Panc1 (cell line): ENCODE measurements around the gene GYG2. TPM values are rescaled to one million over a fixed set of nuclear protein-coding genes. Genes with fewer than 3 reads are reported as not detected.

Experiments
- ATAC-seq: fragments of 200-7000 bp; cut with Tn5 transposase; 2 replicates; pipeline ENCODE4 v1.9.1; 2020; ENCODE audit warnings: mild to moderate bottlenecking, moderate library complexity
- BruUV-seq: library from RNA; stranded (reverse); fragments of 400-500 nt; replicated peaks from 2 replicates; lab custom pipeline; 2021; lab: Mats Ljungman, UMichigan
- CTCF ChIA-PET: fragments of 300-600 bp; sonication (Branson Sonifier 250); formaldehyde crosslinking; loops from one replicate; lab custom pipeline; 2022; ENCODE audit warnings: antibody characterized with exemption; lab: Charles Lee
- POLR2A ChIA-PET: fragments of 300-600 bp; sonication (Branson Sonifier 250); formaldehyde crosslinking; loops from one replicate; lab custom pipeline; 2022; ENCODE audit warnings: antibody characterized with exemption; lab: Charles Lee
- DNase-seq: peaks from one replicate; pipeline ENCODE4 v3.0.0-alpha.2; 2010; ENCODE audit warnings: low read depth, low spot score
- H3K27ac ChIP-seq: 2 replicates; pipeline ENCODE4 v1.5.1; 2011; ENCODE audit warnings: mild to moderate bottlenecking, low read length, inconsistent platforms
- H3K27me3 ChIP-seq: fragments of 200-500 bp; sonication (Bioruptor generic); 2 replicates; pipeline ENCODE4 v1.6.0; 2014; ENCODE audit warnings: low read length, inconsistent platforms; ENCODE audit not compliant: control insufficient read depth, insufficient read depth
- H3K36me3 ChIP-seq: fragments of 200-500 bp; sonication (Bioruptor generic); 2 replicates; pipeline ENCODE4 v1.5.1; 2014; ENCODE audit warnings: inconsistent platforms, mild to moderate bottlenecking, low read length, moderate library complexity; ENCODE audit not compliant: control insufficient read depth, insufficient read depth
- H3K4me1 ChIP-seq: 2 replicates; pipeline ENCODE4 v1.5.1; 2011; ENCODE audit warnings: inconsistent platforms, mild to moderate bottlenecking, low read length, moderate library complexity; ENCODE audit not compliant: control insufficient read depth, insufficient read depth
- H3K4me3 ChIP-seq, 2 experiments: 2 replicates each; pipeline ENCODE4 v1.5.1; 2011 to 2012; ENCODE audit warnings: low read depth in 2 of 2, low read length in 2 of 2, mild to moderate bottlenecking in 2 of 2, inconsistent platforms in 1 of 2, moderate library complexity in 1 of 2
- H3K9me3 ChIP-seq: fragments of 200-500 bp; sonication (Bioruptor generic); 2 replicates; pipeline ENCODE4 v1.5.1; 2014; ENCODE audit warnings: low read depth, mild to moderate bottlenecking, inconsistent platforms, low read length, moderate library complexity; ENCODE audit not compliant: control insufficient read depth, insufficient read depth
- CTCF ChIP-seq: fragments of 450-650 bp; IDR thresholded peaks from 2 replicates; pipeline ENCODE4 v1.5.1; 2017; ENCODE audit warnings: mild to moderate bottlenecking
- POLR2AphosphoS5 ChIP-seq: IDR thresholded peaks from 2 replicates; pipeline ENCODE4 v1.6.1; 2012; ENCODE audit warnings: mild to moderate bottlenecking, low read depth, low read length, moderate library complexity
- SIN3A ChIP-seq: IDR thresholded peaks from 2 replicates; pipeline ENCODE4 v1.6.1; 2012; ENCODE audit warnings: low read depth, mild to moderate bottlenecking, low read length, moderate library complexity, borderline replicate concordance; ENCODE audit not compliant: insufficient read depth
- TCF7L2 ChIP-seq: IDR thresholded peaks from 2 replicates; pipeline ENCODE4 v1.6.1; 2011; ENCODE audit warnings: mild to moderate bottlenecking, low read depth, low read length, inconsistent platforms
- in situ Hi-C: cut with HindIII; loops from 2 replicates; pipeline ENCODE4 v1.10.0; 2016; ENCODE audit warnings: low sequenced_read_pairs, low pct_unique_long_range_greater_than_20kb
- intact Hi-C: fragments of 100-400 bp; cut with micrococcal nuclease; formaldehyde crosslinking; loops from one replicate; pipeline ENCODE4 v1.10.0; 2022; ENCODE audit not compliant: unreplicated experiment
- total RNA-seq: library from RNA; stranded (reverse); gene quantifications from one replicate; pipeline ENCODE4 v1.2.1, GENCODE V29; 2021; ENCODE audit not compliant: unreplicated experiment
- TF ChIP-seq, protein P1 (sequence below), 2 experiments: IDR thresholded peaks; 2 replicates each; pipeline ENCODE4 v1.6.1; 2011 to 2012; ENCODE audit warnings: low read depth in 2 of 2, control low read depth in 1 of 2, low read length in 1 of 2, mild to moderate bottlenecking in 1 of 2, moderate library complexity in 1 of 2; ENCODE audit not compliant: insufficient read depth in 1 of 2

The GYG2 gene
- total RNA-seq, 1 experiment from 2014 or later: 0.85 TPM

DNA sequence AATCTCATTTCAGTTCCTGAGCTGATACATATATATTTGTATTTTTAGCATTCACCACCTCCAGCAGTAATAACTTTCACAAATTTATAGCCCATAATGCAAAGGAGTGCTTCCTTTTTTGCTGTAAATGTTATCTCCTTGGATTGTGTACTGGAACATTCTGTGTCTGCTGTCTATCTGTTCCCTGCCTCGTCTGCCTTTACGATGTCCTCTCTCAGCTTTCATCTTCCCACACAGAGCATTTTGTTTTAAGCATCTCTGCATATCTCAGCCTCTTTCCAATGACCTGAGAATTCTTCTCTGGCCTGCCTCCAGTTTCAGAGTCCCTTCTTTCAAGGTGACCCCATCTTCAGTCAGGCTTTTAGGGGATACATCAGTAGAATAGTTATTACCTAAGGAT, 43.1 kb downstream of the GYG2 start:
- in situ Hi-C loops (no loop called here), intact Hi-C loops (no loop called here)
- DNase-seq (no peak), ATAC-seq (no peak)
- TF ChIP-seq CTCF (no peak), POLR2AphosphoS5 (no peak), TCF7L2 (no peak), SIN3A (no peak)
- TF ChIP-seq, protein P1, sequence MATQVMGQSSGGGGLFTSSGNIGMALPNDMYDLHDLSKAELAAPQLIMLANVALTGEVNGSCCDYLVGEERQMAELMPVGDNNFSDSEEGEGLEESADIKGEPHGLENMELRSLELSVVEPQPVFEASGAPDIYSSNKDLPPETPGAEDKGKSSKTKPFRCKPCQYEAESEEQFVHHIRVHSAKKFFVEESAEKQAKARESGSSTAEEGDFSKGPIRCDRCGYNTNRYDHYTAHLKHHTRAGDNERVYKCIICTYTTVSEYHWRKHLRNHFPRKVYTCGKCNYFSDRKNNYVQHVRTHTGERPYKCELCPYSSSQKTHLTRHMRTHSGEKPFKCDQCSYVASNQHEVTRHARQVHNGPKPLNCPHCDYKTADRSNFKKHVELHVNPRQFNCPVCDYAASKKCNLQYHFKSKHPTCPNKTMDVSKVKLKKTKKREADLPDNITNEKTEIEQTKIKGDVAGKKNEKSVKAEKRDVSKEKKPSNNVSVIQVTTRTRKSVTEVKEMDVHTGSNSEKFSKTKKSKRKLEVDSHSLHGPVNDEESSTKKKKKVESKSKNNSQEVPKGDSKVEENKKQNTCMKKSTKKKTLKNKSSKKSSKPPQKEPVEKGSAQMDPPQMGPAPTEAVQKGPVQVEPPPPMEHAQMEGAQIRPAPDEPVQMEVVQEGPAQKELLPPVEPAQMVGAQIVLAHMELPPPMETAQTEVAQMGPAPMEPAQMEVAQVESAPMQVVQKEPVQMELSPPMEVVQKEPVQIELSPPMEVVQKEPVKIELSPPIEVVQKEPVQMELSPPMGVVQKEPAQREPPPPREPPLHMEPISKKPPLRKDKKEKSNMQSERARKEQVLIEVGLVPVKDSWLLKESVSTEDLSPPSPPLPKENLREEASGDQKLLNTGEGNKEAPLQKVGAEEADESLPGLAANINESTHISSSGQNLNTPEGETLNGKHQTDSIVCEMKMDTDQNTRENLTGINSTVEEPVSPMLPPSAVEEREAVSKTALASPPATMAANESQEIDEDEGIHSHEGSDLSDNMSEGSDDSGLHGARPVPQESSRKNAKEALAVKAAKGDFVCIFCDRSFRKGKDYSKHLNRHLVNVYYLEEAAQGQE (IDR thresholded peaks at IDR 0.05; ENCODE audit: insufficient read depth in 1 of 2, low read depth in 2 of 2, low read length in 1 of 2): no peak
- ChIA-PET POLR2A (no interaction called here), CTCF (no interaction called here)
- no peaks in the 10 kb centered on the region for H3K36me3 ChIP-seq
- H3K9me3 ChIP-seq: no peaks in the 10 kb centered on the region
- no peak overlapping the region for H3K27ac ChIP-seq
- BruUV-seq: no TSS peak
- H3K4me1 ChIP-seq: no peaks in the 10 kb centered on the region
- H3K4me3 ChIP-seq: no peak overlapping the region
- no peaks in the 10 kb centered on the region for H3K27me3 ChIP-seq

GRCh38 chrX:2872671-2873277, 44.0 kb downstream of the GYG2 start:
- H3K36me3 ChIP-seq: no peaks in the 10 kb centered on the region
- in situ Hi-C loops: no loop called here
- intact Hi-C loops: no loop called here
- no peaks in the 10 kb centered on the region for H3K9me3 ChIP-seq
- H3K4me3 ChIP-seq: no peak overlapping the region
- BruUV-seq: no TSS peak
- H3K27ac ChIP-seq: no peak overlapping the region
- POLR2A ChIA-PET: no interaction called here
- no peak for ATAC-seq
- TF ChIP-seq CTCF: no peak
- TF ChIP-seq, protein P1 (IDR thresholded peaks at IDR 0.05; ENCODE audit: insufficient read depth in 1 of 2, low read depth in 2 of 2, low read length in 1 of 2): no peak
- no peak for TF ChIP-seq TCF7L2
- TF ChIP-seq POLR2AphosphoS5: no peak
- TF ChIP-seq SIN3A: no peak
- H3K4me1 ChIP-seq: no peaks in the 10 kb centered on the region
- H3K27me3 ChIP-seq: no peaks in the 10 kb centered on the region
- CTCF ChIA-PET: no interaction called here
- DNase-seq: no peak
